Measurements from ENCODE around the gene ANKRD16. TPM values are rescaled to one million over a fixed set of nuclear protein-coding genes. Genes with fewer than 3 reads are reported as not detected.

ANKRD16 gene
- total RNA-seq (10 to 100 TPM in 4 of 7 donors, 1 to 10 TPM in 3; 8.6 to 15.3 (median 10.0) TPM), polyA plus RNA-seq (1 to 10 TPM; 6.6 to 7.8 TPM)
- long read RNA-seq, donor 1, partial matches to known transcripts = 2 of 8 reads
- long read RNA-seq, donor 1, other reads (novel, unspliced or antisense) = 5 of 8 reads
- long read RNA-seq, donor 2, partial matches to known transcripts = 0 of 5 reads
- long read RNA-seq, donor 2, other reads (novel, unspliced or antisense) = 0 of 5 reads
- long read RNA-seq, donor 3, transcript ANKRD16-202 (7 exons, 1,646 nt) = major isoform, 14 of 36 reads
- long read RNA-seq, donor 3, transcript ANKRD16-203 (8 exons, 2,738 nt) = minor isoform, 9 of 36 reads
- long read RNA-seq, donor 3, partial matches to known transcripts = 4 of 36 reads
- long read RNA-seq, donor 3, other reads (novel, unspliced or antisense) = 9 of 36 reads

DNA sequence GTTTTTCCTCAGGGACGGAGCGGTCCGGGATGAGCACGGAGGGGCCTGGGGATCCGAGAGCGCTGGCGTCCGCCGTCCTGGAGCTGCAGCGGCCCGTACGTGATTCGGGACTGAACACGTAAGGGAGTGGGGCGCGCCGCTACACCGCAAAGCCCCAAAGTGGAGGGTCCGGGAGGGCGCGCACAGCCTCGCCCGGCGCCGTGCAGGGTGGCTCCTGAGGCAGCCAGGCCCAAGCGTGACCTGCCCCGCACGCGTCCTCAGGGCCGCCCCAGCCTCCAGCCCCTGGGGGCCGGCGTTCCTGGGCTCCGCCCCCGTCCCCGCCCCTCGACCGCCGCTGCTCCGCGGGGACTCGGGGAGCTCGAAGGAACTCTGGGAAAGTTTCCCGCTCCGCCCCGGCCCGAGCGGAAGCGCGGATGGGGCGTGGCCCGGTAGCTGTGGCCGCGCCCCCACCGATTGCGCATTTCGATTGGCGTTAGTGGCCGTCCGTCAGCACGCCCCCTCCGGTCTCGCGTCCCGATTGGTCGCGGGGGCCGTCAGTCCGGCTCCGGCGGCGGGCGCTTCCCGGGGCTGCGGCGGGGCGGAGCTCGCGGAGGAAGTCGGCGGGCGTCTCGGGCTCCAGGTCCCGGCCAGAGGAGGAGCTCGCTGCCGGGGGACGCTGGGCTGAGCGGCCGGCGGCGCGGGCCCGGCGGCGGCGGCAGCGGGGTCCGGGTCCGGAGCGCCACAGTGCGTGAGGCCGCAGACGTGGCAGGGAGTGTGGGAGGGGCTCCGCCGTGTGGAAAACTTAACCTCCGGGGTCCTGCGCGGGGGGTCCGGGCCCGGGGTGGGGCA, at the start of gene ANKRD16, which contains the start of gene FBH1:
Gene ANKRD16, minus strand, starts transcription at position 270 of the 828 bp plus-strand sequence. CDS start 539 bp downstream, outside the sequence.
Gene FBH1, plus strand, starts transcription at position 620 of the 828 bp plus-strand sequence. Its CDS starts 103 bp downstream, at position 723.
- WGBS, 3 donors = 0 to 1% (median 1%) methylated on average over 45 to 109 of the region's 109 CpGs

DNA sequence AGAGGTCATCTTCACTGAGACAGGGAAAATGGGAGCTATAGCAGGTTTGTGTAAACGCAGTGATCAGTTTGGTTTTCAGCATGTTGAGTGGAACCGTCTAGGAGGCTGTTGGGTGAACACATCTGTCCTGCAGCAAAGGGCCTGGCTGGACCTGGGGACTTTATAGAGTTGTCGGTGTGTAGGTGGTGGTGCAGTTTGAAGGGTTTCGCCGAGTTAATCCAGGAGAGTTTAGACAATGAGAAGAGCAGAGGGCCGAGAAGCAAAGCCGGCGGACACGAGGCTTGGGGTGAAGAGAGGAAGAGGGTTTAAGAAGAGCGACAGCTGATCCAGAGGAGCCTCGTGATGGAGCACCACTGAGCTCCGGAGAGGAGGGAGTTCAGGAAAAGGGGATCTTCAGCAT, 48.6 kb upstream of the ANKRD16 start:
- TF ChIP-seq EP300 (IDR thresholded peaks at IDR 0.05) = no peak
- TF ChIP-seq POLR2A (IDR thresholded peaks at IDR 0.05) = no peak
- TF ChIP-seq, protein P1, sequence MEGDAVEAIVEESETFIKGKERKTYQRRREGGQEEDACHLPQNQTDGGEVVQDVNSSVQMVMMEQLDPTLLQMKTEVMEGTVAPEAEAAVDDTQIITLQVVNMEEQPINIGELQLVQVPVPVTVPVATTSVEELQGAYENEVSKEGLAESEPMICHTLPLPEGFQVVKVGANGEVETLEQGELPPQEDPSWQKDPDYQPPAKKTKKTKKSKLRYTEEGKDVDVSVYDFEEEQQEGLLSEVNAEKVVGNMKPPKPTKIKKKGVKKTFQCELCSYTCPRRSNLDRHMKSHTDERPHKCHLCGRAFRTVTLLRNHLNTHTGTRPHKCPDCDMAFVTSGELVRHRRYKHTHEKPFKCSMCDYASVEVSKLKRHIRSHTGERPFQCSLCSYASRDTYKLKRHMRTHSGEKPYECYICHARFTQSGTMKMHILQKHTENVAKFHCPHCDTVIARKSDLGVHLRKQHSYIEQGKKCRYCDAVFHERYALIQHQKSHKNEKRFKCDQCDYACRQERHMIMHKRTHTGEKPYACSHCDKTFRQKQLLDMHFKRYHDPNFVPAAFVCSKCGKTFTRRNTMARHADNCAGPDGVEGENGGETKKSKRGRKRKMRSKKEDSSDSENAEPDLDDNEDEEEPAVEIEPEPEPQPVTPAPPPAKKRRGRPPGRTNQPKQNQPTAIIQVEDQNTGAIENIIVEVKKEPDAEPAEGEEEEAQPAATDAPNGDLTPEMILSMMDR (IDR thresholded peaks at IDR 0.05) = no peak
- Histone ChIP-seq H3K9me3 (no peaks in the 10 kb centered on the region), H3K4me3 (no peak overlapping the region), H3K36me3 (no peaks in the 10 kb centered on the region), H3K4me1 (ENCODE audit: insufficient read depth) (peaks cover under 1% of the 10 kb centered on the region), H3K27me3 (no peaks in the 10 kb centered on the region), H3K27ac (no peak overlapping the region)
- 84 to 89% (median 88%) methylated on average over 12 of the region's 12 CpGs for WGBS, 3 donors
- DNase-seq = no peak
- intact Hi-C loops (cut with DNase I) = no loop called here

More for the DNA sequence above, at the start of gene ANKRD16, which contains the start of gene FBH1:
- peaks cover 14% of the 10 kb centered on the region for H3K4me1 ChIP-seq (ENCODE audit: insufficient read depth)
- TF ChIP-seq POLR2A (IDR thresholded peaks at IDR 0.05) (peak; percentile 54), EP300 (IDR thresholded peaks at IDR 0.05) (peak; percentile 37)
- TF ChIP-seq, protein P1 (IDR thresholded peaks at IDR 0.05) = no peak
- H3K27me3 ChIP-seq = no peaks in the 10 kb centered on the region
- H3K36me3 ChIP-seq = no peaks in the 10 kb centered on the region
- H3K27ac ChIP-seq = peak within 1 kb of the TSS; percentile 68 to 73
- intact Hi-C loops (cut with DNase I) = loop anchor here in 2 of 4 donors (5.0 to 10.0 kb wide), 2 partner anchors 55 to 78 kb away; partner anchors contain the start of gene GDI2 (in 1 of the 2)
- H3K9me3 ChIP-seq = no peaks in the 10 kb centered on the region
- peak; percentile 99 to 100 (median 99) for DNase-seq
- peak within 1 kb of the TSS; percentile 85 for H3K4me3 ChIP-seq

DNA sequence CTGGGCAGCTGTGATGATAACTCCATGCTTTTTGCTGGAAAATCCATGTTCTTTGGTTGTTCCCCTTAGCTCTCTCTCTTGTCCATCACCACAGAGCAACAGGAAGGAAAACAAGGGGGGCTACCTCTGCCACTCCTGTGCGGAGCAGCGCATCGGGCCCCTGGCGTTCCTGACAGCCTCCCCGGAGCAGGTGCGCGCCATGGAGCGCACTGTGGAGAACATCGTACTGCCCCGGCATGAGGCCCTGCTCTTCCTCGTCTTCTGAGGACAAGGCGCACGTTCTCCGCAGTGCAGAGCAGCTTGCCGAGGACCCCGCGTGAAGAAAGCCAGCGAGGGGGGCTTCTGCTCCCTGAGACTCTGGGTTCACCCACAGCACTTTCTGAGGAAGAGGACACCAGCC, 47.3 kb upstream of the ANKRD16 start:
- Histone ChIP-seq H3K9me3 (no peaks in the 10 kb centered on the region), H3K27ac (no peak overlapping the region), H3K4me3 (no peak overlapping the region), H3K27me3 (no peaks in the 10 kb centered on the region), H3K36me3 (no peaks in the 10 kb centered on the region), H3K4me1 (ENCODE audit: insufficient read depth) (no peaks in the 10 kb centered on the region)
- TF ChIP-seq, protein P1 (IDR thresholded peaks at IDR 0.05) = no peak
- TF ChIP-seq EP300 (IDR thresholded peaks at IDR 0.05) (no peak), POLR2A (IDR thresholded peaks at IDR 0.05) (no peak)
- WGBS, 3 donors = 94 to 95% (median 95%) methylated on average over 18 of the region's 18 CpGs
- intact Hi-C loops (cut with DNase I) = no loop called here
- no peak for DNase-seq

DNA sequence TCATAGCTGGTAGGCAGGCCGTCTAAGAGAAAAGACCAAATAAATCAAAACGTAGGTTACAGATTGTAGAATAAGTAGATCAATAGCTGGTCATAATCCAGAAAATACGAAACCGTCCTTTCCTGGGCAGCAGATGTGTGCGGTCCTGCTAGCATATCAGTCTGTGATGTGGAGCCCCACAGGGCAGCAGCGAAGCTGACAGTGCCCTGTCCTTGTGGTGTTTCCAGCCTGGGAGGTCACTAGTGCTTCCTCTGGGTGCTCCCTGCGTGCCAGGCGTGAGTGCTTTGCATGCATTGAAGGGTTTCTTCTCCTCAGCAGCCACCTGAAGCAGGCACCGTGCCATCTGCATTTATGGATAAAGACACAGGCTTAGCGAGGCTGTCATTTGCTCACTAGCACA, 45.9 kb upstream of the ANKRD16 start:
- no peaks in the 10 kb centered on the region for H3K9me3 ChIP-seq
- 91 to 93% (median 91%) methylated on average over 10 of the region's 10 CpGs for WGBS, 3 donors
- no peaks in the 10 kb centered on the region for H3K27me3 ChIP-seq
- H3K36me3 ChIP-seq = no peaks in the 10 kb centered on the region
- H3K4me3 ChIP-seq = no peak overlapping the region
- no peak overlapping the region for H3K27ac ChIP-seq
- peaks cover 1% of the 10 kb centered on the region for H3K4me1 ChIP-seq (ENCODE audit: insufficient read depth)
- TF ChIP-seq EP300 (IDR thresholded peaks at IDR 0.05) (no peak), POLR2A (IDR thresholded peaks at IDR 0.05) (no peak)
- TF ChIP-seq, protein P1 (IDR thresholded peaks at IDR 0.05) = no peak
- no peak for DNase-seq
- intact Hi-C loops (cut with DNase I) = no loop called here
